Activated CD4-positive, alpha-beta T cell treated with anti-CD3 and anti-CD28 coated beads for 36 hours (primary cell): ENCODE measurements around the gene FNDC3B. TPM values are rescaled to one million over a fixed set of nuclear protein-coding genes. Genes with fewer than 3 reads are reported as not detected.
A peak's percentile ranks its signal among the peaks of the same experiment; 100 is the strongest.

ENCODE experiments used
- ATAC-seq: fragments of 200-7000 bp; cut with Tn5 transposase; one replicate; pipeline ENCODE4 v1.10.0; 2021; ENCODE audit warnings: mild to moderate bottlenecking, moderate library complexity
- CTCF ChIA-PET: fragments of 350-600 bp; sonication (Branson Sonifier 250); formaldehyde crosslinking; loops from one replicate; lab custom pipeline; 2021; ENCODE audit warnings: antibody characterized with exemption; lab: Charles Lee
- POLR2A ChIA-PET: fragments of 350-600 bp; sonication (Branson Sonifier 250); formaldehyde crosslinking; loops from one replicate; lab custom pipeline; 2021; ENCODE audit warnings: antibody characterized with exemption, inconsistent platforms; lab: Charles Lee
- DNase-seq: peaks from one replicate; pipeline ENCODE4 v3.0.0-alpha.2; 2020
- H3K27ac Mint-ChIP-seq: one replicate; pipeline ENCODE4 v1.8.0; 2021; ENCODE audit warnings: mixed read lengths
- H3K27me3 Mint-ChIP-seq: one replicate; pipeline ENCODE4 v1.8.0; 2021; ENCODE audit warnings: mixed read lengths
- H3K36me3 Mint-ChIP-seq: one replicate; pipeline ENCODE4 v1.8.0; 2021; ENCODE audit warnings: low read depth, mixed read lengths
- H3K4me1 Mint-ChIP-seq: one replicate; pipeline ENCODE4 v1.8.0; 2021; ENCODE audit warnings: mixed read lengths
- H3K4me3 Mint-ChIP-seq: one replicate; pipeline ENCODE4 v1.8.0; 2021; ENCODE audit warnings: mild to moderate bottlenecking, moderate library complexity, mixed read lengths
- H3K9me3 Mint-ChIP-seq: one replicate; pipeline ENCODE4 v1.8.0; 2021; ENCODE audit warnings: low read depth, mixed read lengths
- intact Hi-C, 2 experiments: fragments of 100-400 bp; cut with DNase I in 1 of 2; cut with micrococcal nuclease in 1 of 2; formaldehyde crosslinking; loops; one replicate each; pipeline versions ENCODE4 v1.14.2 to v1.15.1; 2022 to 2024; cut with DNase I, micrococcal nuclease
- total RNA-seq, 2 experiments: library from RNA; stranded (reverse); gene quantifications; one replicate each; pipeline ENCODE4 v1.2.3, GENCODE V29; 2021

The FNDC3B gene
- total RNA-seq, 2 experiments from 2014 or later = 10.5 to 14.2 TPM

- Mint-ChIP-seq H3K4me3 (no peak overlapping the region), H3K27ac (no peak overlapping the region), H3K9me3 (no peaks in the 10 kb centered on the region), H3K4me1 (peaks cover 70% of the 10 kb centered on the region), H3K27me3 (no peaks in the 10 kb centered on the region), H3K36me3 (no peaks in the 10 kb centered on the region)
- ATAC-seq = no peak
- CTCF ChIA-PET = no interaction called here
- intact Hi-C loops = no loop called here
- POLR2A ChIA-PET = no interaction called here
- no peak for DNase-seq
These were observed 60.1 kb downstream of the FNDC3B start for GRCh38 chr3:172099495-172099808.

GRCh38 chr3:172100482-172100881, 61.1 kb downstream of the FNDC3B start:
- ATAC-seq = no peak
- Mint-ChIP-seq H3K27ac (no peak overlapping the region), H3K27me3 (no peaks in the 10 kb centered on the region), H3K4me3 (no peak overlapping the region), H3K9me3 (no peaks in the 10 kb centered on the region), H3K4me1 (peaks cover 69% of the 10 kb centered on the region), H3K36me3 (no peaks in the 10 kb centered on the region)
- POLR2A ChIA-PET = no interaction called here
- DNase-seq = no peak
- intact Hi-C loops = loop anchor here in 1 of 2 experiments (10.0 kb wide), 2 partner anchors 846 to 1746 kb away; partner anchors contain the start of gene SKIL
- CTCF ChIA-PET = interaction anchor here (1.2 to 1.6 kb wide), 3 partner anchors 11 to 213 kb away, joined by 3 read pairs; no protein-coding TSS in a partner anchor

DNA sequence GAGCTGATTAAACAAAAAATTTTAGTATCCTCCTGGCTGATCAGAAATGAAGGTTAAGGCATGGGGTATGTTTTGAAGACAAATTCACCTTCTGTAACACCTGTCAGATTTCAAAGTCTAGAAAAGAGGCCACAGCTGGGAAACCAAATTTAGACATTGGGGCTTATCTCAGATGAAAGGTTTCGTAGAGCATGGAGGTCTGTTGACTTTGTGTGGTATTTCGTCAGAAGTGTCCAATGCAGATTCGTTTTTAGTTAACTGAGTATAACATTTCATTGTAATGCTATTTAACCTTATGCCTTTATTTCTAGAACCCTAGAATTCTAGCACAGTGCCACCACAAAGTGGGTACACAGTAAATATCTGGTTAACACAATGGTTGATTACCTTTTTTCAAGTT, 61.7 kb downstream of the FNDC3B start:
- no peaks in the 10 kb centered on the region for H3K9me3 Mint-ChIP-seq
- H3K4me3 Mint-ChIP-seq = no peak overlapping the region
- POLR2A ChIA-PET = no interaction called here
- no peak for DNase-seq
- H3K27ac Mint-ChIP-seq = no peak overlapping the region
- H3K27me3 Mint-ChIP-seq = no peaks in the 10 kb centered on the region
- H3K4me1 Mint-ChIP-seq = peaks cover 69% of the 10 kb centered on the region
- no peak for ATAC-seq
- CTCF ChIA-PET = interaction anchor here (1.2 to 2.0 kb wide), 4 partner anchors 12 to 212 kb away, joined by 3 to 5 read pairs (median 3); no protein-coding TSS in a partner anchor
- intact Hi-C loops = loop anchor here in 1 of 2 experiments (10.0 kb wide), 2 partner anchors 846 to 1746 kb away; partner anchors contain the start of gene SKIL
- H3K36me3 Mint-ChIP-seq = no peaks in the 10 kb centered on the region

- peaks cover 75% of the 10 kb centered on the region for H3K4me1 Mint-ChIP-seq
- no peaks in the 10 kb centered on the region for H3K27me3 Mint-ChIP-seq
- ATAC-seq (peak; percentile 27), DNase-seq (peak; percentile 47)
- peak overlapping the region; percentile 35 for H3K4me3 Mint-ChIP-seq
- CTCF ChIA-PET = interaction anchor here (0.5 to 2.0 kb wide), 6 partner anchors 8 to 364 kb away, joined by 3 to 8 read pairs (median 4); no protein-coding TSS in a partner anchor
- no peaks in the 10 kb centered on the region for H3K9me3 Mint-ChIP-seq
- intact Hi-C loops = loop anchor here in 1 of 2 experiments (10.0 kb wide), 2 partner anchors 848 to 1748 kb away; partner anchors contain the start of gene SKIL
- H3K36me3 Mint-ChIP-seq = peaks cover 1% of the 10 kb centered on the region
- peak overlapping the region; percentile 38 for H3K27ac Mint-ChIP-seq
- POLR2A ChIA-PET = interaction anchor here (0.7 kb wide), 1 partner anchor 500 kb away, joined by 3 read pairs; no protein-coding TSS in a partner anchor
These were observed 62.9 kb downstream of the FNDC3B start for GRCh38 chr3:172102123-172102882.

- no peak for ATAC-seq
- DNase-seq = no peak
- H3K4me3 Mint-ChIP-seq = peak overlapping the region; percentile 35
- ChIA-PET CTCF (interaction anchor here (0.6 to 2.0 kb wide), 3 partner anchors 9 to 67 kb away, joined by 4 to 8 read pairs (median 5); no protein-coding TSS in a partner anchor), POLR2A (interaction anchor here (0.6 kb wide), 1 partner anchor 11 kb away, joined by 3 read pairs; no protein-coding TSS in a partner anchor)
- peak overlapping the region; percentile 38 for H3K27ac Mint-ChIP-seq
- H3K36me3 Mint-ChIP-seq = peaks cover 1% of the 10 kb centered on the region
- no peaks in the 10 kb centered on the region for H3K9me3 Mint-ChIP-seq
- H3K27me3 Mint-ChIP-seq = no peaks in the 10 kb centered on the region
- peaks cover 81% of the 10 kb centered on the region for H3K4me1 Mint-ChIP-seq
- intact Hi-C loops = loop anchor here in 1 of 2 experiments (10.0 kb wide), 2 partner anchors 848 to 1748 kb away; partner anchors contain the start of gene SKIL
These were observed 63.5 kb downstream of the FNDC3B start for GRCh38 chr3:172102883-172103310.

DNA sequence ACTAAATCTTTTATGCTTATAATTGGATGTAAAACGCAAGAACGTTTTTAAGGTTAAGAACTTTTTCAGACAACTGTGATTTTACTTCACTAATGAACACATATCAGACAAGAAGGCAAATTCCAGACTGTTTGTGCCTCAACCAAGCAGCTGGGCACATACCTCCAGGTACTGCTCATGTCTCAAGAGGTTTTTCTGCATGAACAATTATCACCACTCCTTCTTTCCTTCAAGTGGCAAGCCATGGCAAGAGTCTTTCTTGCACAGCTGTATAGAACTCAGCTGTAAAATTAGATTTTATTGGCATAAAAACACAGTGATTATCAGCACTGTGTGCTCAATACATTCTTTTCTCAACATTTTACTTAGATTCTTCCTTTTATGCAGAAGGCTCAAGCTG, 64.3 kb downstream of the FNDC3B start:
- intact Hi-C loops = loop anchor here in 1 of 2 experiments (10.0 kb wide), 2 partner anchors 849 to 1749 kb away; partner anchors contain the start of gene SKIL
- ChIA-PET POLR2A (no interaction called here), CTCF (interaction anchor here (0.9 to 1.0 kb wide), 2 partner anchors 36 to 303 kb away, joined by 4 read pairs; no protein-coding TSS in a partner anchor)
- ATAC-seq (no peak), DNase-seq (no peak)
- H3K9me3 Mint-ChIP-seq = no peaks in the 10 kb centered on the region
- H3K27ac Mint-ChIP-seq = no peak overlapping the region
- peaks cover 1% of the 10 kb centered on the region for H3K36me3 Mint-ChIP-seq
- H3K4me1 Mint-ChIP-seq = peaks cover 87% of the 10 kb centered on the region
- no peaks in the 10 kb centered on the region for H3K27me3 Mint-ChIP-seq
- no peak overlapping the region for H3K4me3 Mint-ChIP-seq

DNA sequence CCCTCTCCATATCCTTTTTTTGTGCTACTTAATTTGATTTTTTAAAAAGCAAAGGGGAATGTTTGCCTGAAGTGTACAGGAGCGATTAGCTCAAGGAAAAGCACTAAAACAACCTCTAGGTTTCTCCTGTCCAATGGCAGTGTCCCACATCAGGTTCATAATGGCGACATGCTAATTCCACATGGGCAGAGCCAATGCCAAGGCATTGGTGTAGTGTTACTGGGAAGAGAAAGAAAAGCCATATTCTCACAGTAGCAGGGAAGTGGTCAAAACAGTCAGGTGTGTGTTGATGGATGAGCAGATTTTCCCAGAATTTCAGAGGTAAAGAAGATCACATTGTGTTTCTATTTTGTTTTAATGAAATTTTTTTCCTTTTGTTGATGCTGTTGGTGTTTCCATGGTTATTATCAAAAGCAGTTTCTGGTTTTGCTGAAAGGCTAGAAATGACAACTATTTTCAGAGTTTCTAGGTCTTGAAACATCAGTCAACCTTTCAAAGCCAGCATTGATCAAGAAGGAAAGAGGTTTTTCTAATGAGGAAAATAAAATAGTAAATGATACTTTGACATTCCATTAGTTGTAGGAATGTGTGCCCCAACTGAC, 65.2 kb downstream of the FNDC3B start:
- no peak overlapping the region for H3K4me3 Mint-ChIP-seq
- peaks cover 83% of the 10 kb centered on the region for H3K4me1 Mint-ChIP-seq
- DNase-seq (no peak), ATAC-seq (no peak)
- H3K27me3 Mint-ChIP-seq = no peaks in the 10 kb centered on the region
- POLR2A ChIA-PET = no interaction called here
- no peak overlapping the region for H3K27ac Mint-ChIP-seq
- CTCF ChIA-PET = interaction anchor here (0.9 to 1.0 kb wide), 2 partner anchors 35 to 302 kb away, joined by 4 read pairs; no protein-coding TSS in a partner anchor
- no peaks in the 10 kb centered on the region for H3K9me3 Mint-ChIP-seq
- H3K36me3 Mint-ChIP-seq = peaks cover 1% of the 10 kb centered on the region
- intact Hi-C loops = loop anchor here in 1 of 2 experiments (5.0 to 10.0 kb wide), 4 partner anchors 352 to 1750 kb away; partner anchors contain the start of genes SKIL and TNFSF10

GRCh38 chr3:172106037-172106954, 66.9 kb downstream of the FNDC3B start:
- H3K36me3 Mint-ChIP-seq = peaks cover 1% of the 10 kb centered on the region
- no peaks in the 10 kb centered on the region for H3K27me3 Mint-ChIP-seq
- intact Hi-C loops = loop anchor here (2.0 to 10.0 kb wide), 8 partner anchors 13 to 1751 kb away; partner anchors contain the start of genes SKIL (in 1 of the 2) and TNFSF10 (in 1 of the 2)
- H3K27ac Mint-ChIP-seq = no peak overlapping the region
- ChIA-PET POLR2A (interaction anchor here (0.8 to 1.6 kb wide), 4 partner anchors 11 to 67 kb away, joined by 3 to 5 read pairs (median 4); partner anchors contain the start of gene FNDC3B), CTCF (interaction anchor here (0.7 to 2.4 kb wide), 7 partner anchors 9 to 489 kb away, joined by 3 to 10 read pairs (median 3); no protein-coding TSS in a partner anchor)
- DNase-seq (no peak), ATAC-seq (no peak)
- H3K4me1 Mint-ChIP-seq = peaks cover 78% of the 10 kb centered on the region
- H3K9me3 Mint-ChIP-seq = no peaks in the 10 kb centered on the region
- no peak overlapping the region for H3K4me3 Mint-ChIP-seq

GRCh38 chr3:172106989-172107388, 67.6 kb downstream of the FNDC3B start:
- Mint-ChIP-seq H3K36me3 (peaks cover 1% of the 10 kb centered on the region), H3K4me3 (peak overlapping the region; percentile 54), H3K27me3 (no peaks in the 10 kb centered on the region), H3K9me3 (no peaks in the 10 kb centered on the region), H3K27ac (peak overlapping the region; percentile 82), H3K4me1 (peaks cover 73% of the 10 kb centered on the region)
- peak; percentile 57 for ATAC-seq
- intact Hi-C loops = loop anchor here (1.0 to 10.0 kb wide), 13 partner anchors 12 to 1752 kb away; partner anchors contain the start of genes FNDC3B (in 2 of the 2), SKIL (in 1 of the 2) and TNFSF10 (in 1 of the 2)
- peak; percentile 73 for DNase-seq
- ChIA-PET CTCF (interaction anchor here (0.7 to 2.4 kb wide), 11 partner anchors 9 to 488 kb away, joined by 3 to 10 read pairs (median 3); no protein-coding TSS in a partner anchor), POLR2A (interaction anchor here (0.6 to 1.6 kb wide), 7 partner anchors 12 to 488 kb away, joined by 3 to 5 read pairs (median 3); partner anchors contain the start of gene FNDC3B)
